Lower leg skin (tissue), 3 donors: ENCODE data around the gene NDFIP1.

Source experiments
- CTCF ChIP-seq, 3 donors: fragments of 450-650 bp; IDR thresholded peaks; one replicate each; pipeline ENCODE4 v1.5.1; 2016; ENCODE audit warnings: antibody characterized with exemption in 3 of 3, mild to moderate bottlenecking in 3 of 3, moderate library complexity in 2 of 3
- POLR2A ChIP-seq, 2 donors: fragments of 450-650 bp; IDR thresholded peaks; one replicate each; pipeline ENCODE4 v1.6.1; 2016 to 2017; ENCODE audit warnings: antibody characterized with exemption in 2 of 2, mild to moderate bottlenecking in 1 of 2, moderate library complexity in 1 of 2

DNA sequence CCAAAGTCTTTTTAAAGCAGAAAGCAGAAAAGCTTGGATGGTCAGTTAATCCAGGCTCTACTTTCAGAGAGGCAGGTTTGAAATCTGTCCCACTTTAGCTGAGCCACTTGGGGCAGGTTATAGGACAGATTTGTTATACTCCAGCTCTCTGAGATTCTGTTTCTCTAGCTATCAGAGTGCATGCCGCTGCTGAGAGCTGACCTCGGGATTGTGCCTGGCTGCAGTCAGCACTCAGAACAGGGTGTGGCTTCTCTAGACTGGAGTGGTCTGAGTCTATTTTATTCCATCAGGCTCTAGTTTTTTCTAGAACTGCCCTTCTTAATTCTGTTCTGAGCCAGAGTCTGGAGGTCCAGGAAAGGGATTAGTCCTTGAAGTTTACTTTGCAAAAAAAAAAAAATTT is 67.7 kb downstream of the NDFIP1 start:
- TF ChIP-seq POLR2A (IDR thresholded peaks at IDR 0.05) (no peak), CTCF (IDR thresholded peaks at IDR 0.05) (no peak)
